Measurements from ENCODE around the gene EPHB2. TPM values are rescaled to one million over a fixed set of nuclear protein-coding genes. Genes with fewer than 3 reads are reported as not detected.

EPHB2 gene
- total RNA-seq, 4 donors from 2014 or later, result 0.32 to 4.0 (median 1.7) TPM

DNA sequence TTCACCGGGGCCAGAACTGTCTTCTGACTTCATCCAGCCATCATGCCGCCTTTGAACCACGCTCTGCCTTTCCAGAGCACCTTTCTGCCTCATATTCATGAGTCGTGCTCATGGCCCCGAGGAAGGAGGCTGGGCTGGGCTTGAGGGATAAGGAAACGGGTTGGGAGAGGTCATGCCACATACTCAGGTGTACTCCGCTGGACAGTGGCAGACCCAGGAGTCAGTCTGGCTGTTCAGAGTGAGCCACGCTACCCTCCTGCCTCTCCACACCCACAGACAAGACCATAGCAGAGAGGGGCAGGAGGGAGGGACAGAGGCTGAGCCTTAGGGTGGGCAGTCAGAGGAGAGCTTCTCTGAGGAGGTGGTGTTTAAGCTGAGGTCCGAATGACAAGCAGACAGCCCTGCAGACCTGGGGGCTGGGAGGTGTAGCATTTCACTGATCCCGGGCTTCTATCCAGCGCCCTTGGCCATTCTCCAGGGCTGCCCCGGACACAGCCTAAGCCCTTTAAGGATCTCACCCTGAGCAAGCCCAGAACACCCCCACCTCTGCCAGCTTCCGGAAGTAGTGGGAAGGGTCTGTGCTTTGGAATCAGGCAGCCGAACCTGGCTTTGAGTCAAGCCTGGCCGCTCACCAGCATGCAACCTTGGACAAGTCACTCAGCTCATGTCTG, 159.7 kb downstream of the EPHB2 start:
- no peak overlapping the region for H3K4me3 ChIP-seq
- H3K9me3 ChIP-seq, result no peaks in the 10 kb centered on the region
- H3K36me3 ChIP-seq, result no peaks in the 10 kb centered on the region
- WGBS, result 47% methylated on average over 13 of the region's 15 CpGs
- no peaks in the 10 kb centered on the region for H3K27me3 ChIP-seq
- DNase-seq (ENCODE audit: low spot score in 2 of 2), result no peak
- no peak overlapping the region for H3K27ac ChIP-seq
- H3K4me1 ChIP-seq, result no peaks in the 10 kb centered on the region
- TF ChIP-seq, protein P1, sequence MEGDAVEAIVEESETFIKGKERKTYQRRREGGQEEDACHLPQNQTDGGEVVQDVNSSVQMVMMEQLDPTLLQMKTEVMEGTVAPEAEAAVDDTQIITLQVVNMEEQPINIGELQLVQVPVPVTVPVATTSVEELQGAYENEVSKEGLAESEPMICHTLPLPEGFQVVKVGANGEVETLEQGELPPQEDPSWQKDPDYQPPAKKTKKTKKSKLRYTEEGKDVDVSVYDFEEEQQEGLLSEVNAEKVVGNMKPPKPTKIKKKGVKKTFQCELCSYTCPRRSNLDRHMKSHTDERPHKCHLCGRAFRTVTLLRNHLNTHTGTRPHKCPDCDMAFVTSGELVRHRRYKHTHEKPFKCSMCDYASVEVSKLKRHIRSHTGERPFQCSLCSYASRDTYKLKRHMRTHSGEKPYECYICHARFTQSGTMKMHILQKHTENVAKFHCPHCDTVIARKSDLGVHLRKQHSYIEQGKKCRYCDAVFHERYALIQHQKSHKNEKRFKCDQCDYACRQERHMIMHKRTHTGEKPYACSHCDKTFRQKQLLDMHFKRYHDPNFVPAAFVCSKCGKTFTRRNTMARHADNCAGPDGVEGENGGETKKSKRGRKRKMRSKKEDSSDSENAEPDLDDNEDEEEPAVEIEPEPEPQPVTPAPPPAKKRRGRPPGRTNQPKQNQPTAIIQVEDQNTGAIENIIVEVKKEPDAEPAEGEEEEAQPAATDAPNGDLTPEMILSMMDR (IDR thresholded peaks at IDR 0.05), result no peak
- TF ChIP-seq EP300 (IDR thresholded peaks at IDR 0.05) (no peak), POLR2A (IDR thresholded peaks at IDR 0.05) (no peak)

DNA sequence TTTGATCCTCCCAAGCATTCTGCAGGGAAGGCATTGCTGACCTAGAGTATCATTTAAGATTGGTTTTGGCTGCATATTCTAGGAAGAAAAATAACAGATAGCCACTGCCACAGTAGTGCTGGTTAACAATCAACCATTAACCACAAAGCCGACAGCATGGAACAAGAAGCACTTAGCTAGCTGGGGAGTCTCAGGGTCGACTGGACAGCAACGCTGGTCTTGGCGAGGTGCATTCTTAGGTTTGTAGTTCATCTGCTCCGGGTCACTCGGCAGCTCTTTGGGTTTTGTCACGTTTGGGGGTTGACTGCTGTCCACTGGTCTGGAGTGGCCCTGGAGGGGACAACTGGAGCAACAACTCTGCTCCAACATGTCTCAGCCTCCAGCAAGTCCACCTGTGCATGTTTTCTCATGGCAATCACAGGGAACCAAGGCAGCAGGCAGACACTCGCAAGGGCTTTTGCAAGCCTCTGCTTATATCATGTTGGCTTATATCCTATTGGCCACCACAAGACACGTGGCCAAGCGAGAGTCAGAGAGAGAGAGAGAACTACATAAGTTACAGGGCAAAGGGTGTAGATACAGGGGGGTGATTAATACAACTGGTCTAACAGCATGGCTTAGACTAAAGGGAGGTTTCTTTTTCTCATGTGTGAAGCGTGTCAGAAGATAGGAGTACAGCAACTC, 162.5 kb downstream of the EPHB2 start:
- Histone ChIP-seq H3K4me3 (no peak overlapping the region), H3K4me1 (peaks cover 15% of the 10 kb centered on the region), H3K27me3 (no peaks in the 10 kb centered on the region), H3K27ac (no peak overlapping the region), H3K36me3 (no peaks in the 10 kb centered on the region), H3K9me3 (no peaks in the 10 kb centered on the region)
- no peak for DNase-seq (ENCODE audit: low spot score in 2 of 2)
- TF ChIP-seq EP300 (IDR thresholded peaks at IDR 0.05), result no peak
- TF ChIP-seq POLR2A (IDR thresholded peaks at IDR 0.05), result no peak
- TF ChIP-seq POLR2AphosphoS5 (IDR thresholded peaks at IDR 0.05), result no peak
- TF ChIP-seq, protein P1 (IDR thresholded peaks at IDR 0.05), result no peak
- 83% methylated on average over 8 of the region's 11 CpGs for WGBS

DNA sequence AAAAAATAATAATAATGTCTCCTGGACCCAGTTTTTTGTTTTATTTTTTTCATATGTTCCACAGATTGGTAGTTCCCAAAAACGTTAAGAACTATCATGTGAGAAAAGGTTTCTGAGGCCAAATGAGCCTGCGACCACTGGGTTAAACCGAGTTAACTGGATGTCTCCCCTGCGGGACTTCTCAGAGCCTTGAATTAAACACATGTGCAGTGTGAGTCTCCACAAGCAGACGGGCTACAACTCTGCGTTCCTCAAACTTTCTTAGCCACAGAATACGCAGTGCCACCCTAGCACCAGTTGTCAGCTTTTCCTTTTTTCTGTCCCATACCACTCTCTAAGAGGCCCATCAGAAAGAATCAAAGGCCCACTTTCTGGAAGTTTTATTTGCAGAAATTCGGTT, 164.1 kb downstream of the EPHB2 start:
- WGBS, result 86% methylated on average over 8 of the region's 8 CpGs

DNA sequence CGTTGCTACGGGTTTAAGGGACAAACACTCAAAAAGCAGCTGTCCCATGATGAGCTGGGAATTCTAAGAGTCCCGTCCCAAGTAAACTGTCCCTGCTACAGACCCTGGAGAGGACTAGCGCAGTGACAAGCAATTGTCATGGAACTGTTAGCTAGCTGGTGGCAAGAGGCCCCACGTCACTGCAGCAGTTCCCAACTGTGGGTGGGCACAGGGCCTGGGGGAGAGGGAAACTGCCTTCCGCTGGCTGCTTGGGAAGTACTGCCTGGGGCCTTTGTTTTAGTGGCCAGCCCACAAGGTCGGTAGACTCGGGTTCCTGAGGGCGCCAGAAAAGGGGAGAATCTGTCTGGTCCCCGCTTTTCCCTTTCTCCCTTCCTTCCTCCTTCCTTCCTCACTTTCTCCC, 164.6 kb downstream of the EPHB2 start:
- H3K9me3 ChIP-seq, result no peaks in the 10 kb centered on the region
- peaks cover 25% of the 10 kb centered on the region for H3K4me1 ChIP-seq
- no peak overlapping the region for H3K27ac ChIP-seq
- H3K36me3 ChIP-seq, result no peaks in the 10 kb centered on the region
- H3K27me3 ChIP-seq, result peaks cover 5% of the 10 kb centered on the region
- TF ChIP-seq POLR2AphosphoS5 (IDR thresholded peaks at IDR 0.05), result no peak
- TF ChIP-seq, protein P1 (IDR thresholded peaks at IDR 0.05), result no peak
- no peak for DNase-seq (ENCODE audit: low spot score in 2 of 2)
- WGBS, result 61% methylated on average over 10 of the region's 10 CpGs
- no peak overlapping the region for H3K4me3 ChIP-seq

More for the DNA sequence above, 164.1 kb downstream of the EPHB2 start:
- TF ChIP-seq EP300 (IDR thresholded peaks at IDR 0.05), result no peak
- no peak for TF ChIP-seq POLR2A (IDR thresholded peaks at IDR 0.05)
- TF ChIP-seq, protein P1 (IDR thresholded peaks at IDR 0.05), result no peak
- no peak for DNase-seq (ENCODE audit: low spot score in 2 of 2)
- H3K4me1 ChIP-seq, result peaks cover 25% of the 10 kb centered on the region
- H3K4me3 ChIP-seq, result no peak overlapping the region
- no peak overlapping the region for H3K27ac ChIP-seq
- no peaks in the 10 kb centered on the region for H3K9me3 ChIP-seq
- peaks cover 5% of the 10 kb centered on the region for H3K27me3 ChIP-seq
- H3K36me3 ChIP-seq, result no peaks in the 10 kb centered on the region

DNA sequence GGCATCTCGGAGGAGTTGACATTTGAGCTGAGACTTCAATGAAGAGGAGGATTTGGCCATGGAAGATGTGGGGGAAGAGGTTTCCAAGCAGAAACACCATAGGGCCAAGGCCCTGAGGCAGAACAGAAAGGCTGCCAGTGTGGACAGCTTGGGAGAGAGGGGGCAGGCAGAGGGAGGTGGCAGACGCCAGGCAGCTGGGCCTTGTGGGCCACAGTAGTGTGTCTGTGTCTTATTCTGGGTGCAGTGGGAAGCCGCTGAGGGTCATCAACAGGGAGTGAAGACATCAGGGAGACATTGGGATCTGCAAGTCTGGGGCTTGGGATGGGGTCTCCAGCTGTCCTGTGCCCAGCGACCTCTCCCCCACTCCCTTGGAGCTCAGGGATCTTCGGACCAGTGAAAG, 165.2 kb downstream of the EPHB2 start:
- TF ChIP-seq, protein P1 (IDR thresholded peaks at IDR 0.05), result no peak
- TF ChIP-seq POLR2A (IDR thresholded peaks at IDR 0.05), result no peak
- no peak for TF ChIP-seq EP300 (IDR thresholded peaks at IDR 0.05)
- no peak for TF ChIP-seq POLR2AphosphoS5 (IDR thresholded peaks at IDR 0.05)
- no peak for DNase-seq (ENCODE audit: low spot score in 2 of 2)
- Histone ChIP-seq H3K9me3 (no peaks in the 10 kb centered on the region), H3K27ac (no peak overlapping the region), H3K36me3 (no peaks in the 10 kb centered on the region), H3K4me3 (no peak overlapping the region), H3K27me3 (peaks cover 5% of the 10 kb centered on the region), H3K4me1 (peaks cover 25% of the 10 kb centered on the region)
- 87% methylated on average over 5 of the region's 5 CpGs for WGBS

Measured in suprapubic skin (tissue), 4 donors.